ACHN (cell line): ENCODE results near the gene ADORA3.
"Not testable (repeated sequence)": the region's sequence is repeated elsewhere in the genome, so short reads cannot be mapped to it uniquely, and the experiment has no call there.

Experiments used
- DNase-seq: peaks from one replicate; pipeline ENCODE4 v3.0.0-alpha.2; 2015
- in situ Hi-C: cut with HindIII; loops from 2 replicates; pipeline ENCODE4 v1.10.0; 2017; ENCODE audit warnings: low sequenced_read_pairs, low pct_ligation_motif_present, low pct_unique_long_range_greater_than_20kb

The ADORA3 gene

GRCh38 chr1:111503585-111504060 is at the start of gene ADORA3, which contains the start of gene TMIGD3:
TSS of gene ADORA3 (minus strand) at chr1:111503633. CDS start at chr1:111503354, 279 bp downstream.
TSS of gene TMIGD3 (minus strand) at chr1:111503633. CDS start at chr1:111503354, 279 bp downstream.
- no peak for DNase-seq
- in situ Hi-C loops, result no loop called here

- DNase-seq, result peak; percentile 74
- in situ Hi-C loops, result no loop called here
Observed at GRCh38 chr1:111553196-111553595, 49.8 kb upstream of the ADORA3 start.

- in situ Hi-C loops, result no loop called here
- DNase-seq, result no peak
Observed at GRCh38 chr1:111552587-111552986, 49.2 kb upstream of the ADORA3 start.

- in situ Hi-C loops, result no loop called here
- DNase-seq, result no peak
Observed at GRCh38 chr1:111551623-111552411, 48.4 kb upstream of the ADORA3 start.

GRCh38 chr1:111547786-111548185 is 44.4 kb upstream of the ADORA3 start:
- in situ Hi-C loops, DNase-seq: not testable (repeated sequence)

GRCh38 chr1:111542187-111542586 is 38.8 kb upstream of the ADORA3 start:
- in situ Hi-C loops, result no loop called here

GRCh38 chr1:111541721-111542120 is 38.3 kb upstream of the ADORA3 start:
- peak; percentile 63 for DNase-seq
- in situ Hi-C loops, result no loop called here

More at GRCh38 chr1:111542187-111542586, 38.8 kb upstream of the ADORA3 start:
- no peak for DNase-seq

- in situ Hi-C loops, result no loop called here
- DNase-seq, result no peak
Observed at GRCh38 chr1:111540928-111541327, 37.5 kb upstream of the ADORA3 start.

- in situ Hi-C loops, result no loop called here
Observed at GRCh38 chr1:111538343-111539025, 35.1 kb upstream of the ADORA3 start.

GRCh38 chr1:111535256-111536191 is 32.1 kb upstream of the ADORA3 start:
- DNase-seq, result no peak
- in situ Hi-C loops, result no loop called here

More at GRCh38 chr1:111538343-111539025, 35.1 kb upstream of the ADORA3 start:
- DNase-seq, result no peak

- in situ Hi-C loops, result no loop called here
- DNase-seq, result no peak
Observed at GRCh38 chr1:111520053-111520452, 16.6 kb upstream of the ADORA3 start.

GRCh38 chr1:111517469-111518225 is 14.2 kb upstream of the ADORA3 start:
- DNase-seq, result no peak
- in situ Hi-C loops, result no loop called here

- peak; percentile 68 for DNase-seq
- in situ Hi-C loops, result no loop called here
Observed at GRCh38 chr1:111516005-111516535, 12.6 kb upstream of the ADORA3 start.

GRCh38 chr1:111515291-111516004 is 12.0 kb upstream of the ADORA3 start:
- peak; percentile 51 for DNase-seq
- in situ Hi-C loops, result no loop called here

- in situ Hi-C loops, result no loop called here
- no peak for DNase-seq
Observed at GRCh38 chr1:111513410-111514020, 10.1 kb upstream of the ADORA3 start.

GRCh38 chr1:111512931-111513330 is 9.5 kb upstream of the ADORA3 start:
- DNase-seq, result no peak
- in situ Hi-C loops, result no loop called here
